Stimulated activated CD4-positive, alpha-beta T cell treated with anti-CD3 and anti-CD28 coated beads, Interleukin-1b, Interleukin-23, amount 100 ng/mL, for 4 hours (primary cell): ENCODE measurements around the gene SCO2.
"Not testable (repeated sequence)": the region's sequence is repeated elsewhere in the genome, so short reads cannot be mapped to it uniquely, and the experiment has no call there.

ENCODE experiments used
- DNase-seq, 2 donors: peaks; one replicate each; pipeline ENCODE4 v3.0.0-alpha.2; 2020; ENCODE audit warnings: low read depth in 2 of 2

Gene SCO2

DNA sequence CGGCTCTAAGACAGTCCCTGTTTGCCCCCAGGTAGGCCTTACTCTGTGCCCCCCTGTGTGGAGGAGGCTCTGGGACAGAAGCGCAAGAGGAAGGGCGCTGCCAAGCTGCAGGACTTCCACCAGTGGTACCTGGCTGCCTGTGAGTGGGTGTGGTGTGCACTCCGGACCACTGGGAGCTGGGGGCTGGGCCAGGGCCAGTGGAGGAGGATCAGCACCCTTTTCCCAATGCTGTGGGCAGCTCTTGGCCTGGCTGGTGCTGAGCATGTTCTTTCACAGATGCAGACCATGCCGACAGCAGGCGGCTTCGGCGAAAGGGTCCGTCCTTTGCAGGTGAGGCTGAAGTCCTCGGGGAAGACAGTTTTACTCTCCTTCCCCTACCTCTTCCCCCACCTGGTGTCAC lies 3.7 kb downstream of the SCO2 start:
- no peak for DNase-seq

- DNase-seq: no peak
These were observed 4.5 kb downstream of the SCO2 start for GRCh38 chr22:50520826-50521453.

GRCh38 chr22:50520184-50520583 lies 5.2 kb downstream of the SCO2 start:
- DNase-seq: not testable (repeated sequence)

- DNase-seq: no peak
These were observed 6.2 kb downstream of the SCO2 start for GRCh38 chr22:50519151-50519550.

DNA sequence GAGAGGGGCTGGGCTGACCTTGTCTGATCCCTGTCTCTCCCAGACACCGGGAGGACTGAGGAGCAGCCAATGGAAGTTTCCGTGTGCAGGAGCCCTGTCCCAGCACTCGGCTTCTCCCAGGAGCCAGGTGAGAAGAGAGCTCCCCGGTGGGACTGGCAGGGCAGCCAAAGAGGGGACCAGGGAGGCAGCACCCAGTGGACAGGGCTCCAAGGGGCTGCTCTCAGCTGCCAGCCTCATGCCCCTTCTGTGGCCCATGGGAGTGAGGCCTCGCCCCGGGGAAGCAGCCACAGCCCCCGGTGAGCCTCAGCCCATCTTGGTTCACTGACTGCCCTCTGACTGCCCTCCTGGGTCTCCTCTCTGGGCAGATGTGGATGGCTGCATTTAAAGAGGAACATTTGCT lies 6.8 kb downstream of the SCO2 start:
- no peak for DNase-seq

GRCh38 chr22:50517495-50518260 lies 7.7 kb downstream of the SCO2 start:
- no peak for DNase-seq

DNA sequence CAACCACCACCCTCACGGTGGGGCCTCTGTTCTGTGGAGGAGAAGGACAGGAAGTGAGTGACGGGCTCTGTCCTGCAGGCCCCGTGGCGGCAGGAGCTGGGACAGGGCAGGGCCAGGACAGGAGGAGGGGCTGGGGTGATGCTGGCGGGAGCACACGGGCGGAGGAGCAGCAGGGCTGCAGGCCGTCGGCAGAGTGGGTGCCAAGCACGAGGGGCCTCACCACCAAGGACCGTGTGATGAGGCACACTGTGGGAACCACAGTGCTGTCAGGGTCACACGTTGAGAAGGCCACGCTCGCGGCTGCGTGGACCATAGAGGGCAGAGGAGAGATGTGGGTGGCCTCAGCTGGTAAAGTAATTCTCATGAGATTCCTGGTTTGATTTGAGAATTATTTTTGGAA lies 8.5 kb downstream of the SCO2 start:
- no peak for DNase-seq

DNA sequence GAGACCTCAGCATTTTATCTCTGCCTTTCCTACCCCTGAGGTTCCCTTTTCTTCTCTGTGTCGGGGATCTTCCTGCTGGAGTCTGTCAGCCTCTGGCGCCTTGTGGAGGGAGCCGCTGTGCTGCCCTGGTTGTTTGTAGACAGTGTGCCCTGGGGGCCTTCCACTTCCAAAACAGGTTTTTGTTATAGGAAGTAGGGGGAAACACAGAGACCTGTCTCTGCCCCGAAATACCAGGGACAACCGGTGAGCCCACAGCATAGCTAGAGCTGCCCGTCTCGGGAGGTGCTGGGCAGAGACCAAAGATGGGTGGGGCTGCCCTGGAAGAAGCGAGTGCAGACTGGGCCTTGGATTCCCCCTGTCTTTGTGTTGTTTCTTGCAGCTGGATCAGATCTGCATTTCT lies 9.3 kb downstream of the SCO2 start:
- no peak for DNase-seq

GRCh38 chr22:50513175-50513574 lies 12.2 kb downstream of the SCO2 start:
- DNase-seq: no peak

DNA sequence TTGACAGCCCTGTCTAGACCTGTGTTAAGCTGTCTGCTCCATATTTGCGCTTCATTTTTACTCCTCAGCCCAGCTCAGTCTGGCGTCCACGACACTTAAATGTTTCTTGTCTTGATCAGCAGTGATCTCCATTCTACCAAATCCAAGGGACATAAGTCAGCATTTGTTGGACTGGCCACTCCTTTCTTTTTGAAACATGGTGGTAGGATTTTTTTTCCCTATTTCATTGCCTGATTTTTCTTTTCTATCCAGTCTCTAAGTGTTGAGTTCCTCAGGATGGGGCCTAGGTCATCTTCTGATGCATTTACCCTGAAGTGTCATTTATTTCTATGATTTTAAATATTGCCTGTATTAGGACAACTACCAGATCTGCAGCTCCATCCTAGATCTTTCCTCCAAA lies 16.5 kb downstream of the SCO2 start:
- no peak for DNase-seq

DNA sequence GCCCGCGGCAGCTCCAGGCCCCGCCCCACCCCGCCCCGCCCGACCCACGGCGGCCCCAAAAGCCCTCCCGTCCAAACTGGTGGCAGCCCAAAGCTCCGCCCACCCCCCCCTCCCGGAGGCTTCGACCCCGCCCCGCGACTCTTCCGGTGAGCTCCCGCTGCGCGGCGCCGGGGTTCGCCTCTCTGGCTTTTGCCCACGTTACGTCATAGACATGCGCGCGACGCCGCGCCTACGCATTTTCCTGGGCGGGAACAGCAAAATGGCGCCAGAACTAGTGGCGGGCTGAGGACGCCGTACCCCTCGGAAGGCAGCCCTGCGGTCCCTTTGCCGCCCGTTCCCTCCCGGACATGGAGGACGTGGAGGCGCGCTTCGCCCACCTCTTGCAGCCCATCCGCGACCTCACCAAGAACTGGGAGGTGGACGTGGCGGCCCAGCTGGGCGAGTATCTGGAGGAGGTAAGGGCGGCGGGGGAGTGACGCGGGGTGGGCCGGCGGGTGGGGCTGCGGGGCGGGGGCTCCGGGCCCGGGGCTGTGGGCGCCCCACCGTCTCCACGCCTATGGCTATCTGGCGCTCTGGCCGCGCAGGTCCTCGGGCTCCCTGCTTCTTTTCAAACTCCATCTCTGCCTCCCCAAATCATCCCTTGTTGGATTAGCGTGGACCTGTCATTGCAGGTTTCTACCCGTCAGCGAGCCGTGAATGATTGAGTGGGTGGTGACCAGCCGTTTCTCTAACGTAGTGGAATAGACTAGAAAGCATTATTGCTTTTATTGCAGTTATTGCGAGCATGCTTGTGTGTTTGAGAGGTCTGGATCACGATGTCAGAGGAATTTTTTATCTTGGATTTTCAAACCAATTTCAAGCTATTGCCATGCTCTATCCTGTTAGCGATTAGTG lies 17.2 kb downstream of the SCO2 start, which contains the start of gene NCAPH2:
Gene NCAPH2, plus strand, starts transcription at position 234 of the 894 bp plus-strand sequence. Its CDS starts 114 bp downstream, at position 348.
- DNase-seq: peak; percentile 97

DNA sequence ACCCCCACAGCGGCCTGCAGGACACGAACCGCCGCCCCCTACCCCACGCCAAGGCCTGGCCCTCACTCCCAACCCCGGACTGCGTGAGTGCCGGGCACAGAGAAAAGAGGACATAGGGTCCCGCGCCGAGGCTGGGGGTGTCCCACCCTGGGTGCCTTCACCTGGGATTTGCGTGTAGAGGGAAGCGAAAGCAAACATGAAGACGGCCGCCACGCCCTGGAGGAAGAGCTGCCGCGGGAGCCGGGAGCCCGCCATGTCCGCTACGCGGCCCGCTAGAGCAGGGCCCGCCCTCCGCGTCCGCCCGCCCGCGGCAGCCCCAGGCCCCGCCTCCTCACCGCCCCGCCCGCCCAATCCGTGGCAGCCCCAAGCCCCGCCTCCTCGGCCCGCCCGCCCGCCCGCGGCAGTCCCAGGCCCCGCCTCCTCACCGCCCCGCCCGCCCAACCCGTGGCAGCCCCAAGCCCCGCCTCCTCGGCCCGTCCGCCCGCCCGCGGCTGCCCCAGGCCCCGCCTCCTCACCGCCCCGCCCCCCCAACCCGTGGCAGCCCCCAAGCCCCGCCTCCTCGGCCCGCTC lies 17.9 kb downstream of the SCO2 start, which contains the start of gene LMF2:
Gene LMF2, minus strand, starts transcription at position 282 of the 570 bp plus-strand sequence. Its CDS starts 27 bp downstream, at position 255.
- DNase-seq: peak; percentile 95 to 96

- DNase-seq: no peak
These were observed 18.6 kb downstream of the SCO2 start for GRCh38 chr22:50506611-50507420.

DNA sequence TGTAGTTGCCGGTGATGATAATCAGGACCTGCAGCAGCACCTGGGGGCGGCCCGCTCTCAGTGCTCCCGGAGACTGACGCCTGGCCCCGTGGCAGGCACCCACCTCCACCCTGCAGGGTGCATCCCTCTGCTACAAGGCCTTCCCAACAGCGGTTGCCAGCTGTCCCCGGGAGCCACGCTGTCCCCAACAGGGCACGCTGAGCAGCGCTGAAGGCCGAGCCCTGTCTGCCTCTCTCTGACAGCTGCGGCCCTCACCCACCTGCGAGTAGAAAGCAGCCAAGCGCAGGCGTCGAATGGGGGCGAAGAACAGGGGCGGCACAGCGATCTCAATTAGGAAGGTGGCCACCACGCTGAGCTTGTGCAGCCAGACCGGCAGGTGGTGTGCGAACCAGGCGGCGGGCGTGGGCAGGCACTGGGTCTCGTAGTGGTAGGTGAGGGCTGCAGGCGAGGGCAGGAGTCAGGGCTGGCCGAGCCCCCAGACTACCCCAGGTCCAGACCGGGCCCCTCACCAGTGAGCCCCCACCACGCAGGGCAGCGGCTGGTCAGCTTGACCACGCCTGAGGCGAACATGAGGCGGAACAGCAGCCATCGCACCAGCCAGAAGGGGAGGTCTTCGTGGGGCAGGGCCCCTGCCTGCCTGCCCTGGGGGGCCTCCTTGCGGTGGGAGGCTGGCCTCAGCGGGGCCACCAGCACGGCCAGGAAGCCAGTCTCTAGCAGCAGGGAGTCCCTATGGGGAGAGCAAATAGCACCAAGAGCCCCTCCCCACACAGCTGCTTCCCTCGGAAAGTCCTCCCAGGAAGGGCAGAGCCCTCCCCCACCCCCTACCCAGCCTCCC lies 19.4 kb downstream of the SCO2 start:
- no peak for DNase-seq

GRCh38 chr22:50505276-50505775 lies 20.1 kb downstream of the SCO2 start:
- no peak for DNase-seq

DNA sequence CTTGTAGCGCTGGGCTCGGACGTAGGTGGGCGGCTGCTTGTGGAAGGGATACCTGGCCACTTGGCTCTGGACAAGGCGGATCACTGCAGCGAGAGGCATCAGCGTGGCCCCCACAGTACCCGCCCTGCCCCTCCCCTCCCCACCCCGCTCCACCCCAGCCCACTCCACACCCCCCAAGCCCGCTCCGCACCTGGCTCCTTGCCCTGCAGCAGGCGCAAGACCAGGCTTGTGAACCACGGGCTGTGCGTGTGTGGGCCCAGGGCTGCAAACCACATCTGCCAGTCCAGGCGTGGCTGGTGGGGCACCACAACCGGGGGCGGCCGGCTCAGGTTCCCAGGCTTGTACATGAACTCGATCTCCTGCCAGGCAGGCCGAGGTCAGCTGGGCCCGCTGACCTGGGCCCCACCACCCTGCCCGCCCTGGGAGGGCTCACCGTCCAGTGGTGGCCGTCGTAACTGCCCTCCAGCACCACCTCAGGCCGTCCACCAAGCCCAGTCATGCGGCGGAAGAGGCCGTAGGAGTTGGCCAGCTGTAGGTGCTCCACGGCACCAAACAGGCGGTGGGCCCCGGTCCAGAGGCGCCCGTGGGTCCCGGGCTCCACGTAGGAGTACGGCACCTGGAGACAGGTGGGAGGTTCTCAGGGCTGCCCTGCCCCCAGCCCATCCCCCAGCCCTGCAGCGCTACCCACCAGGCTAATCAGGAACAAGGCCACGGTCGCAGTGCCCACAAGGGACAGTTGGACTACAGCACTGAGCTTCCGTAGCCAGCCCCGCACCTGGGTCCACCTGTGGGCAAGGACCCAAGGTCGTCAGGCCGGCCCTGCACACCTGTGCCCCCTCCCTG lies 20.8 kb downstream of the SCO2 start:
- no peak for DNase-seq

DNA sequence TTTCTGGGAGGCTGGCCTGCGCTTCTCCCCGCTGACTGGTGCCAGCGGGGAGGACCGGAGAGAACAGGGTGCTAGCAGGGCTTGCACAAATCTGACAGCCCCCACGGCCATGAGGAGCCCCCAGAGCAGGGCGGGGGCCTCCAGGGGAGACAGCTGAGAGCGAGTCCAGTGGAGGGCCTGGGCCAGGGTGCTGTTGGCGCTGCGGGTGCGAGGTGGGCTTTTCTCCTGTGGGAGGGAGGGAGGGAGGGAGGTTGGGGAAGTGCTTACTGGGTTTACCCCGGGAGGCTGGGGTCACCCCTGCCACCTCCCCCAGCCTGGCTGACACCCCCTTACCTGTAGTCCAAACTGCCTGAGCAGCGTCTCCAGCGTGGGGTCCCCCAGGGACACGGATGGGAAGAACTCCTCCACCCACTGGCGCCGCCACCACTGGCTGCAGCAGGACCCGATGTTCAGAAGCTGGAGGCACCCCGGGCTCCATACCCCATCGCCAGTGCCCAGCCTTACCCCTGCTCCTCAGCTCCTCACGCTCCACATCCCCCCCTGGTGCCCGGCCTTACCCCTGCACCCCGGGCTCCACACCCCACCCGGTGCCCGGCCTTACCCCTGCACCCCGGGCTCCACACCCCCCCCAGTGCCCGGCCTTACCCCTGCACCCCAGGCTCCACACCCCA lies 21.8 kb downstream of the SCO2 start:
- DNase-seq: no peak
